ENCODE data around the gene ARHGAP44.
"Not testable (repeated sequence)": the region's sequence is repeated elsewhere in the genome, so short reads cannot be mapped to it uniquely, and the experiment has no call there.

The ARHGAP44 gene

DNA sequence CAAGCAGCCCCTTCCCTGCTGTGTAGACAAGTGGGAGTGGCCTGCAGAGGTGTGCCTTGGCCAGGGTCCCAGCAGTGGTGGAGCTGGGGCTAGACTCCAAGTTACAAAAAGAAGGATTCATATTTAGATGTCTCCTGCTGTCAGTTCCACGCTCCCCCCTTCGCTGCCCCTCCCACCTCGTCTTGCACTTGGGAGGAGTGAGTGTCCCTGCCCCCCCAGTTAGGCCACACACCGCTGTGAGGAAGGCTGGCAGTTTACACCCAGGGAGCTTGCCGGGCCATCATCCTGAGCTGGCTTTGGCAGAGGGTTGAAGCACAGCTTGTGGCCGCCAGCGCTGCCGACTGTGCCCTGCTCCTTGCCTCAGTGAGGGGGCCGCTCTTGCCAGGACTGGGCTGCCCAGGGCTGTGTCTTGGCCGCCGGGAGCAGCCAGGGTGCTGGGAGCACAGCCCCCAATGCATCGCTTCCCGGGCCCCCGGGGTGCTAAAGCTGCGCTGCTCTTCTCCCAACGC lies 184.3 kb downstream of the ARHGAP44 start:
- no peaks in the 10 kb centered on the region for H3K9me3 ChIP-seq (ENCODE audit: control insufficient read depth, insufficient read depth, low read length)
- peak overlapping the region; percentile 59; the same call in 1 of the 2 replicates for H3K9ac ChIP-seq (ENCODE audit: low read depth, low read length)
- no peaks in the 10 kb centered on the region for H3K36me3 ChIP-seq (ENCODE audit: insufficient read depth, low read length)
- H3K4me1 ChIP-seq (ENCODE audit: insufficient read depth, low read length) = peaks cover 10% of the 10 kb centered on the region; the same call in 1 of the 2 replicates

DNA sequence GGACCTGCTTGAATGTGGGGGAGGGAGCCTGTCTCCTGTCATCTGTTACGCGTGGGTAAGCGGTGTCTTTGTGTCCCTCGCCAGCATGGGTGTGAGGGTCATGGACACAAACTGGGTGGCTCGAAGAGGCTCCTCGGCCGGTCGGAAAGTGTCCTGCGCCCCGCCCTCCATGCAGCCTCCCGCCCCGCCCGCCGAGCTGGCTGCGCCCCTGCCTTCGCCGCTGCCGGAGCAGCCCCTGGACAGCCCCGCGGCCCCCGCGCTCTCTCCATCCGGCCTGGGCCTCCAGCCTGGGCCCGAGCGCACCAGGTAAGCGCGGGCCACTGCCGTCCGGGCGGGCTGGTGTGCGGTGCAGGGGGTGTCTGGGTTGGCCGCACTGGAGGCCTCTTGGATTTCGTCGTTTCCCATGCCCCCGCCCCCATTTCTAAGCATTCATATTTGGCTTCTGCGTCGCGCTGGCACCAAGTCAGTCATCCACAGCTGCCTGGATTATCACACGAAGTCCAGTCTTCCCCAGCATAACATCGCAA lies 184.8 kb downstream of the ARHGAP44 start:
- no peaks in the 10 kb centered on the region for H3K9me3 ChIP-seq (ENCODE audit: control insufficient read depth, insufficient read depth, low read length)
- H3K9ac ChIP-seq (ENCODE audit: low read depth, low read length) = peak overlapping the region; percentile 59; the same call in 1 of the 2 replicates
- no peaks in the 10 kb centered on the region for H3K36me3 ChIP-seq (ENCODE audit: insufficient read depth, low read length)
- H3K4me1 ChIP-seq (ENCODE audit: insufficient read depth, low read length) = peaks cover 10% of the 10 kb centered on the region; the same call in 1 of the 2 replicates

DNA sequence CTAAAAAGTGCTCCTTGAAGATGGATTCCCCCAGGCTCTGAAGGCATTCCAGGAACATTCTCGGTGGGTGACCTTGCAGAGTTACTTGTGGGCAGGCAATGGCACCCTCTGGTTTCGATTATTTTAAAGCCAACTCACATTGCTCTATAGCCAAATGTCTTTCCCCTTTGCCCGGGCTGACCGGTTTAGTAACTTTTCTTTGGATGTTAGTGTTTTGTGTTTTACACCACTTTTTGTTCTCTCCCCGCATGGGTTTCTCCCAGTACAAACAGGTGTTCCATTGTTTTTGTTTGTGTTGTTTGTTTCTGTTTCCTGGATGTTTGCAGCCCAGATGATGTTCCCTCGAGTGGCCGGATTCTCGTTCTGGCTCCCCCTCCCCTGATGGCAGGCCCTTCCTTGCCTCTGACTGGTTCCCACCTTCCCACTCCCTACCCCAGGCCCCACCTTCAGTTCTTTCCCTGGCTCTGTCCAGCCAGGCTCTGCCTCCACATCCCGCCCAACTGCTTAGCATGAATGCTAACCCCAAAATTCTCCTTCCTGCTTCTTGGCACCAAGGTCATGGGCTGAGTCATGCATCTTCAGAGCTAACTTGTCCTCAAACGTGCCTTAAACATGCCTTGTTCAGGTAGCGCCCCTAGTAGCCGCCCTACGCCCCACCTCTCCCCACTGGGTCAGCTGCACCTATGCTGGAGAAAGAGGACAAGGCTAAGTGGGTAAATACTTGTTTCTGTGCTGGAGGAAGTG lies 187.9 kb downstream of the ARHGAP44 start:
- Histone ChIP-seq H3K9ac (ENCODE audit: low read depth, low read length) (no peak overlapping the region), H3K36me3 (ENCODE audit: insufficient read depth, low read length) (no peaks in the 10 kb centered on the region; the same call in 1 of the 2 replicates), H3K4me1 (ENCODE audit: insufficient read depth, low read length) (peaks cover 10% of the 10 kb centered on the region; the same call in 1 of the 2 replicates), H3K9me3 (ENCODE audit: control insufficient read depth, insufficient read depth, low read length) (no peaks in the 10 kb centered on the region)

DNA sequence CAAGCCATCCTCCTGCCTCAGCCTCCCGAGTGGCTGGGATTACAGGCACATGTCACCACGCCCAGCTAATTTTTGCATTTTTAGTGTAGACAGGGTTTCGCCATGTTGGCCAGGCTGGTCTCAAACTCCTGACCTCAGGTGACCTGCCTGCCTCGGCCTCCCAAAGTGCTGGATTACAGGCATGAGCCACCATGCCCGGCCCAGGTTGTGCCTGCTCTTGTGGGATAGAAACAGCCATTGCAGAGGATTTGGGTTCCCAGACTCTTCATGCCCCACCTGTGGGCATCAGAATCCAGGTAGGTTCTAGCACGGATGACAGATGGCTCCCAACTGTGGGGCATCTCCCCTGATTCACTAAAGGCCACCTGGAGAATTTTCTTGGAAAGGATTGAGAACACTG lies 189.5 kb downstream of the ARHGAP44 start:
- not testable (repeated sequence) for H3K36me3 ChIP-seq (ENCODE audit: insufficient read depth, low read length); H3K9ac ChIP-seq (ENCODE audit: low read depth, low read length); H3K9me3 ChIP-seq (ENCODE audit: control insufficient read depth, insufficient read depth, low read length); H3K4me1 ChIP-seq (ENCODE audit: insufficient read depth, low read length)

DNA sequence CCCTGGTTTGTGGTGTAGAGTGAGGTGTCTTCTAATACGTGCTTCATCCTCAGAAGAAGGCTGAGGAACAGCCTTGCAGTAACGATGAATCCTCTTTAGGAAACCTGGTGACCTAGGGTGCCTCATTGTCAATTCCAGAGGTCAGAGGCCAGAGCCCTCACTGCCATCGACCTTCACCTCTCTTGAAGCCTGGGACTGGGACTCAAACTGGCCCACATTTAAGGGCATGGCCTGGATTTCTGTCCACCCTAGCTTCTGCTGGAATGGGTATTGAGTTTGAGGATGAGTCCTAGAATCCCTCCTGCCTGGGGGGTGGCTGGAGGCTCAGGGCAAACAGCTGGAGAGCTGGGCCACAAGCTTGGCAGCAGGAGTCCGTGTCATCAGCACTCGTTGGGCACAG lies 189.9 kb downstream of the ARHGAP44 start:
- Histone ChIP-seq H3K36me3 (ENCODE audit: insufficient read depth, low read length) (no peaks in the 10 kb centered on the region; the same call in 1 of the 2 replicates), H3K4me1 (ENCODE audit: insufficient read depth, low read length) (peaks cover 10% of the 10 kb centered on the region; the same call in 1 of the 2 replicates), H3K9ac (ENCODE audit: low read depth, low read length) (no peak overlapping the region), H3K9me3 (ENCODE audit: control insufficient read depth, insufficient read depth, low read length) (no peaks in the 10 kb centered on the region)

DNA sequence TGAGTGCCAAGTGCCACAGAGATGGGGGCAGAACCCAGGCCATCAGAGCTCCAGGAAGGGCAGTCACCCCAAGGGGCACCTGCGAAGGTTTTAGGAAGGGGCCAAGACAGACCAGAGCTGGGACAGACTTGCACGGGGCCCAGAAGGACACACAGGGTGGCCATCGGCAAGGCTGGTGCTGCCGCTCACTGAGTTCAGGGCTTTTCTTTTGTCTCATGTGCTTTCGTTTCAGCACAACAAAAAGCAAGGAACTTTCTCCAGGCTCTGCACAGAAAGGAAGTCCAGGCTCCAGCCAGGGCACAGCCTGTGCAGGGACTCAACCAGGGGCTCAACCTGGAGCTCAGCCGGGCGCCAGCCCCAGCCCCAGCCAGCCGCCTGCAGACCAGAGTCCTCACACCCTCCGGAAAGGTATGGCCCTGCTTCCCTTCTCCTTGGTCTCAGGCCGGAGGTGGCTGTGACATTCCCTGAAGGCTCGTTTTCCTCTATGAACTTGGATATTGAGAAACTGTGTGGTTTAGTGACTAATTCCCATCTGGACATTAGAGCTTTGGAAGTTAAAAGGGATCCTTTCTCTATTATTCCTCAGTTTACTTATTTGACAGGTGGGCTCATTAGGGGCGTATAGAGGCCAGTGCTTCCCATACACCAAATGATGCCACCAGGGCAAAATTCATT lies 190.7 kb downstream of the ARHGAP44 start:
- Histone ChIP-seq H3K4me1 (ENCODE audit: insufficient read depth, low read length) (peaks cover 10% of the 10 kb centered on the region; the same call in 1 of the 2 replicates), H3K9me3 (ENCODE audit: control insufficient read depth, insufficient read depth, low read length) (no peaks in the 10 kb centered on the region), H3K9ac (ENCODE audit: low read depth, low read length) (no peak overlapping the region), H3K36me3 (ENCODE audit: insufficient read depth, low read length) (no peaks in the 10 kb centered on the region; the same call in 1 of the 2 replicates)

DNA sequence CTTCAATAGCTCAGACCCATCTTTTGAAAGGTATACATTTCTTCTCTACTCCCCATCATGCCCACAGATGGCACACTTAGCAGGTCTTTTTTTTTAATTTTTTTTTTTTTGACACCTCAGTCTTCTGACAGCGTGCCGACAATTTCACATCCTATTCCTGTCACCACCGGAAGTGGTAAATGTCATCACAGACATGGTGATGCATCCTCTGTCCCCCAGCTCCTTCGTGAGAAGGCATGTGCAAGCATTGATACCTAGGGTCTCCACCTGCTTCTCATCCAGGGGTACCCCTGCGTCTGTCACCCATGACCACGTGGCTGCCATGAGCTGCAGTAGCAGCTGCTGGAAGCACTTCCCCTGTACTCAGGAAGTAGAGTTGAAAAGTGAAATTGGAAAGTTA lies 192.9 kb downstream of the ARHGAP44 start:
- Histone ChIP-seq H3K9ac (ENCODE audit: low read depth, low read length) (no peak overlapping the region), H3K4me1 (ENCODE audit: insufficient read depth, low read length) (peaks cover 4% of the 10 kb centered on the region; the same call in 1 of the 2 replicates), H3K36me3 (ENCODE audit: insufficient read depth, low read length) (no peaks in the 10 kb centered on the region; the same call in 1 of the 2 replicates), H3K9me3 (ENCODE audit: control insufficient read depth, insufficient read depth, low read length) (no peaks in the 10 kb centered on the region)

DNA sequence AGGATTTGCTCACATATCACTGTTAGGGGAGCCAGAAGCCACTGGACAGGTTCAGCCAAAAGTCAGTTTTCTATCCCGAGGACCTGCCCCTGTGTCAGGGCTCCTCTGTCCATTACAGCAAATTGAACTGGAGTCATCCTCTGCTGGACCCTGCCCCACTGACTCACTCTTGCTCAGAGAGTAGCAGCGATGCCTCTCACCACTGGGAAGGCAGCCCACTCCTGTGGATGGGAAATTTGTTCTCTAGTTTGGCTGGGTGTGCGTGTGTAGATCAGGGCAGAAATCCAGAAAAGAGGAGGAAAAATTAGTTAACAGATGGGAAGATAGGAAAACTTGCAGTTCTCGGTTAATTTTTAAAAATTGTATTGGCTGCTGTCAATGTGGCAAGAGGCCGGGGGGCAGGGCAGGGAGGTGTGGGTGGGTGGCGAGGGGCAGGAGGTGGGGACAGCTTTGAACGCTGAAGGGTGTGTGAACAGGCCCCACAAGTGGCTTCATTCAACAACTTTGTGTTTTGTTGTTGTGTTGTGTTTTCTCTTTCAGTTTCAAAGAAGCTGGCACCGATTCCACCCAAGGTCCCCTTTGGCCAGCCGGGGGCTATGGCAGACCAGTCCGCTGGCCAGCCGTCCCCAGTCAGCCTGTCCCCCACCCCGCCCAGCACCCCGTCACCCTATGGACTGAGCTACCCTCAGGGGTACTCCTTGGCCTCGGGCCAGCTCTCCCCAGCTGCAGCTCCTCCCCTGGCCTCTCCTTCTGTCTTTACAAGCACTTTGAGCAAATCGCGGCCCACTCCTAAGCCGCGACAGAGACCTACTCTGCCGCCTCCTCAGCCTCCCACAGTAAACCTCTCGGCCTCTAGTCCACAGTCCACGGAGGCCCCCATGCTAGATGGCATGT lies 194.9 kb downstream of the ARHGAP44 start:
- Histone ChIP-seq H3K9ac (ENCODE audit: low read depth, low read length) (no peak overlapping the region), H3K36me3 (ENCODE audit: insufficient read depth, low read length) (no peaks in the 10 kb centered on the region; the same call in 1 of the 2 replicates), H3K4me1 (ENCODE audit: insufficient read depth, low read length) (peaks cover 11% of the 10 kb centered on the region), H3K9me3 (ENCODE audit: control insufficient read depth, insufficient read depth, low read length) (no peaks in the 10 kb centered on the region)

DNA sequence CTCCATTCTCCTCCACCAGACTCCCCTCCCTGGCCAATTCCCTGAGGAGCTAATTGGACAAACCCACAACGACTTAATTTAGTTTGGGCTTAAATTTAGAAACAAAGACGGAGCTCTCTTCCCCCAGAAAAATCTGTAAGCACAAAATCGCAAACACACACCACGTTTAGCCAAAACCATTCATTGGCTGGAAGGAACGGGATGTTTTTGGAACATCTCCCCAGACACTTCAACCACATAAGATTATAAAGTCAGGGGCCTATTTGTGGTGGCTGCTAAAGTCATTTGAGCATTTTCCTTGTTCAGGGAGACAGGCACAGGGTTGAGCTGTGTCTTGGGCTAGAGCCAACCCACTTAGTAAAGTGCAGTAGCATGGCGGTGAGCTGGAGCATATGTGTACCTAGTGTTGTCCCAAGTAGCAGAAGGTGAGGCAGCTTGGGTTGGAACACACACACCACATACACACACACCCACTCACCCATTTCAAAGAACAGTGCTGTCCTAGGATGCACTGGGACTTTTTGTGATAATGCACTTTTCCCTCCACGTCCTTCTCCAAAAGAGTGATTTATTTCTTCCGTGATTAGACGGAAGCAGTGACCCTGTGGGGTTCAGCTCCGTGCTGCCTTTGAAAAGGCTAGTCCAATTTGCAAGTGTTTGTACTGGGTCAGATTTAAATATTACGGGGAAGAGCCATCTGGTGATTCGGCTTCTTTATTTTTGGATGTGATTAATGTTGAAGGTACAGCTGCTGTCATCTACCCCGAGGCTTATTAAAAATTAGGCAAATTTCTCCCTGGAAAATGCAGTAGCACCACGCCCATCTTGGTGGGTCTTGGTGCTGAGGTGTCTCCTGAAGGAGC lies 196.4 kb downstream of the ARHGAP44 start:
- no peaks in the 10 kb centered on the region; the same call in 1 of the 2 replicates for H3K36me3 ChIP-seq (ENCODE audit: insufficient read depth, low read length)
- no peak overlapping the region for H3K9ac ChIP-seq (ENCODE audit: low read depth, low read length)
- H3K4me1 ChIP-seq (ENCODE audit: insufficient read depth, low read length) = peaks cover 11% of the 10 kb centered on the region
- H3K9me3 ChIP-seq (ENCODE audit: control insufficient read depth, insufficient read depth, low read length) = no peaks in the 10 kb centered on the region

DNA sequence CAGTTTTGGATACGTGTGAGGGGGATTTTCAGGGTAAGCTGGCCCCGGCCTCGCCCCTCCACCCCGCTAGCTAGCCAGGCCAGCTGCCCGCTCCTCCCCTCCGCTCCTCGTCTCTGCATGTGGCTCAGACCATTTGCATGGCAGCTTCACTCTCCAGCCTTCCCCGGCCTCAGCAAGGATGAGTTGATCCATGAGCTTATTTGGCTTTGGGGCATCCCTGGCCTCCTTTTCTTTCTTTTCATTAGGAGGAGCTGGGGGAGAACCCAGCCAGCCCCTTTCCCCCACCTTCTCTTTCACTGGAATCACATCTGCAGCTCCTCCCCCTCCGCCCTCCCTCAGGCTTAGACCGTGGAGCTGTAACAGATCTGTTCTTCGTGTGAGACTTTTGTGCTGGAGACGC lies 197.8 kb downstream of the ARHGAP44 start:
- Histone ChIP-seq H3K36me3 (ENCODE audit: insufficient read depth, low read length) (peaks cover 8% of the 10 kb centered on the region; the same call in 1 of the 2 replicates), H3K9me3 (ENCODE audit: control insufficient read depth, insufficient read depth, low read length) (no peaks in the 10 kb centered on the region), H3K9ac (ENCODE audit: low read depth, low read length) (no peak overlapping the region), H3K4me1 (ENCODE audit: insufficient read depth, low read length) (peaks cover 11% of the 10 kb centered on the region)

DNA sequence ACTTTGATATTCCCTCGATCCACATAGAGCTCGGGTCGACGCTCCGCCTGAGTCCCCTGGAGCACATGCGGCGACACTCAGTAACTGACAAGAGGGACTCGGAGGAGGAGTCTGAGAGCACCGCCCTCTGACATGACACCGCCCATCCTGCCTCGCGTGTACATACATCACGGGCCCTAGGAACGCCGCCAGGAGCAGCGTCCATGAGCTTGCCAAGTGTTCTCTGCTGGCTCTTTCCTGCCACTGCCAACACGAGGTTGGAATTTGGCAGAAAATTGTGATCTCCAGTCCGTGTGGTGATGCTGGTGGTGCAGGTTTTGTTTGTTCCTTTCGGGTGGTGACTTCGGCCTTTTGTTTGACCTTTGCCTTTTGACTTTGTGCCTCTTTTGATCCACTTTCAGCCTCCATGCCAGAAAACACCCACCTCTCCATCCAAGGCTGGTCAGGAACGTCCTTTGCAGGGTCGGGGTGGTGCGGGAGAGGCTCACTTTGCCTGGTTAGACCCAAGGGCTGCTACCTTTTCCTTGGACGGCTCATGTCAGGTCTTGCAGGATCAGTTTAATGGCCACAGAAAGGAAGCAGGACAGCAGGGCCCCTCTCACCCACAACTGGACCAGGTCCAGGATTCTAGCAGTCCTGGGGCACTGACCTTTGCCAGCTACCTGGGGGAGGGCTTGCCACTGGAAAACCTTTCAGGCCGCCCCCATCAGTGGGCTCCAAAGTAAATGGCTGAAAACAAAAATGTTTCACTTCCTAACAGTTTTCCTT lies 200.9 kb downstream of the ARHGAP44 start:
- peaks cover 11% of the 10 kb centered on the region for H3K4me1 ChIP-seq (ENCODE audit: insufficient read depth, low read length)
- peaks cover 16% of the 10 kb centered on the region for H3K36me3 ChIP-seq (ENCODE audit: insufficient read depth, low read length)
- no peaks in the 10 kb centered on the region for H3K9me3 ChIP-seq (ENCODE audit: control insufficient read depth, insufficient read depth, low read length)
- H3K9ac ChIP-seq (ENCODE audit: low read depth, low read length) = no peak overlapping the region

DNA sequence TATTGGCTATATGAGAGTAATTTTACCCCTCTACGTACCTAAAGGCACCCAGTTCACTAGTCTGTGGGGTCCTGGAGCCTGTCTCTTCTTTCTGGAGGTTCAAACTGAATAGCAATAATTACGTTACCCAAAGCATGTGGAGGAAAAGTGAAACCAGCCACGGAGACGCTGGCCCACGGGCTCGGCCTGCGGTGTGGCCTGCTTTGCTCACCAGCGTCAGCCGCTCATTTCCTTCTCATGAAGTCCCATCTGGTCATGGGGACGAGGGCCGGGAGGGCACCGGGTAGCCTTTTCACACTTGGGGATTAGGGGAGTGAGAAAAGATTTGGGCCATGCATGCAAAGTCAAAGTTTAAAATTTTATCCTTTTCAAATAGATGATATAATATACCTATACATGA lies 201.6 kb downstream of the ARHGAP44 start:
- peaks cover 11% of the 10 kb centered on the region for H3K4me1 ChIP-seq (ENCODE audit: insufficient read depth, low read length)
- H3K36me3 ChIP-seq (ENCODE audit: insufficient read depth, low read length) = peaks cover 23% of the 10 kb centered on the region
- H3K9me3 ChIP-seq (ENCODE audit: control insufficient read depth, insufficient read depth, low read length) = no peaks in the 10 kb centered on the region
- no peak overlapping the region for H3K9ac ChIP-seq (ENCODE audit: low read depth, low read length)

All from ES-I3 (cell line).